H1 (cell line): ENCODE measurements around the gene BEAN1. TPM values are rescaled to one million over a fixed set of nuclear protein-coding genes. Genes with fewer than 3 reads are reported as not detected.

Experiments
- CTCF ChIA-PET: fragments of 300-600 bp; sonication (Branson Sonifier 250); formaldehyde crosslinking; loops from one replicate; lab custom pipeline; 2021; ENCODE audit not compliant: partially characterized antibody; lab: Charles Lee
- POLR2A ChIA-PET: fragments of 300-600 bp; sonication (Branson Sonifier 250); formaldehyde crosslinking; loops from one replicate; lab custom pipeline; 2021; ENCODE audit warnings: inconsistent platforms; ENCODE audit not compliant: partially characterized antibody; lab: Charles Lee
- DNase-seq, 2 experiments: peaks; one replicate each; pipeline versions ENCODE4 v3.0.0 to v3.0.0-alpha.2; 2010 to 2022; ENCODE audit warnings: low spot score in 2 of 2, low read depth in 1 of 2, mixed read lengths in 1 of 2
- FAIRE-seq: peaks from 2 replicates; lab custom pipeline; 2011; peaks lifted over from hg19 to GRCh38; lab: Jason Lieb, UNC
- H2AFZ ChIP-seq: 2 replicates; pipeline ENCODE4 v1.8.1; 2012; ENCODE audit warnings: low read length, inconsistent platforms
- H2AK5ac ChIP-seq: 2 replicates; pipeline ENCODE4 v1.6.1; 2013; ENCODE audit warnings: low read depth, low read length
- H2BK120ac ChIP-seq: replicated peaks from 2 replicates; pipeline ENCODE3; 2013; ENCODE audit warnings: low read depth, low read length, inconsistent platforms
- H2BK12ac ChIP-seq: 2 replicates; pipeline ENCODE4 v1.6.1; 2013; ENCODE audit warnings: low read depth, low read length
- H2BK15ac ChIP-seq: 2 replicates; pipeline ENCODE4 v1.6.1; 2013; ENCODE audit warnings: low read length
- H2BK20ac ChIP-seq: 2 replicates; pipeline ENCODE4 v1.6.1; 2013; ENCODE audit warnings: low read length
- H2BK5ac ChIP-seq: 2 replicates; pipeline ENCODE4 v1.6.1; 2013; ENCODE audit warnings: low read depth, low read length
- H3K14ac ChIP-seq: 2 replicates; pipeline ENCODE4 v1.6.1; 2013; ENCODE audit warnings: inconsistent platforms; ENCODE audit not compliant: insufficient read length
- H3K18ac ChIP-seq: 2 replicates; pipeline ENCODE4 v1.6.1; 2013; ENCODE audit warnings: low read length; ENCODE audit errors: extremely low read depth
- H3K23ac ChIP-seq: 2 replicates; pipeline ENCODE4 v1.6.1; 2013; ENCODE audit warnings: inconsistent platforms; ENCODE audit not compliant: insufficient read length
- H3K23me2 ChIP-seq: 2 replicates; pipeline ENCODE4 v1.6.1; 2013; ENCODE audit warnings: low read depth, low read length
- H3K27ac ChIP-seq: 2 replicates; pipeline ENCODE4 v1.6.1; 2011; ENCODE audit warnings: low read depth, low read length, inconsistent platforms
- H3K27me3 ChIP-seq, 4 experiments: replicated peaks in 1 of 4; 1 replicate in 1 of 4; 2 replicates in 3 of 4; pipeline versions ENCODE4 v1.6.1 to v1.8.1; 2011 to 2013; ENCODE audit warnings: low read length in 3 of 4, mild to moderate bottlenecking in 3 of 4, inconsistent platforms in 2 of 4, mixed read lengths in 2 of 4, moderate library complexity in 1 of 4; ENCODE audit not compliant: control insufficient read depth in 3 of 4, insufficient read depth in 3 of 4; ENCODE audit errors: extremely low read depth in 1 of 4
- H3K36me3 ChIP-seq, 4 experiments: 2 replicates each; pipeline versions ENCODE4 v1.6.1 to v1.8.1; 2011 to 2013; ENCODE audit warnings: mild to moderate bottlenecking in 4 of 4, low read length in 3 of 4, moderate library complexity in 2 of 4, control low read depth in 1 of 4, inconsistent platforms in 1 of 4; ENCODE audit not compliant: insufficient read depth in 4 of 4, control insufficient read depth in 2 of 4
- H3K4ac ChIP-seq: replicated peaks from 2 replicates; pipeline ENCODE3; 2013; ENCODE audit warnings: low read length, low read depth, mixed read lengths, inconsistent platforms; ENCODE audit not compliant: insufficient read length
- H3K4me1 ChIP-seq, 4 experiments: replicated peaks in 1 of 4; 1 replicate in 1 of 4; 2 replicates in 3 of 4; pipeline versions ENCODE4 v1.6.1 to v1.8.1; 2011 to 2013; ENCODE audit warnings: low read length in 3 of 4, inconsistent platforms in 2 of 4, mixed read lengths in 1 of 4; ENCODE audit not compliant: insufficient read depth in 4 of 4, control insufficient read depth in 3 of 4
- H3K4me2 ChIP-seq, 2 experiments: 2 replicates each; pipeline versions ENCODE4 v1.6.1 to v1.8.1; 2011 to 2013; ENCODE audit warnings: low read depth in 2 of 2, low read length in 2 of 2, control low read depth in 1 of 2, inconsistent platforms in 1 of 2, mild to moderate bottlenecking in 1 of 2; ENCODE audit not compliant: insufficient read depth in 1 of 2
- H3K4me3 ChIP-seq, 4 experiments: fragments of 200-600, 300-600 bp in 1 of 4; sonication (generic), shearing (Covaris generic), sonication (Bioruptor Twin) in 1 of 4; 2 replicates each; pipeline versions ENCODE4 v1.5.1 to v1.8.1; 2011 to 2016; ENCODE audit warnings: low read length in 4 of 4, low read depth in 3 of 4, control low read depth in 2 of 4, inconsistent platforms in 2 of 4, mild to moderate bottlenecking in 2 of 4, mixed read lengths in 1 of 4, moderate library complexity in 1 of 4; ENCODE audit not compliant: insufficient read depth in 2 of 4; ENCODE audit errors: extremely low read depth in 1 of 4
- H3K56ac ChIP-seq: replicated peaks from 2 replicates; pipeline ENCODE3; 2013; ENCODE audit warnings: low read depth, mild to moderate bottlenecking, mixed read lengths, low read length, inconsistent platforms; ENCODE audit not compliant: insufficient read length
- H3K79me1 ChIP-seq: 2 replicates; pipeline ENCODE4 v1.6.1; 2013; ENCODE audit warnings: low read depth, low read length, control low read depth
- H3K79me2 ChIP-seq, 2 experiments: 2 replicates each; pipeline versions ENCODE4 v1.6.1 to v1.8.1; 2012 to 2013; ENCODE audit warnings: low read length in 2 of 2, mild to moderate bottlenecking in 2 of 2, inconsistent platforms in 1 of 2; ENCODE audit not compliant: insufficient read depth in 2 of 2, control insufficient read depth in 1 of 2
- H3K9ac ChIP-seq, 4 experiments: replicated peaks in 1 of 4; 1 replicate in 1 of 4; 2 replicates in 3 of 4; pipeline versions ENCODE4 v1.6.1 to v1.8.1; 2011 to 2013; ENCODE audit warnings: low read depth in 3 of 4, low read length in 3 of 4, control low read depth in 2 of 4, mild to moderate bottlenecking in 2 of 4, moderate library complexity in 2 of 4, inconsistent platforms in 1 of 4; ENCODE audit errors: extremely low read depth in 1 of 4
- H3K9me3 ChIP-seq, 2 experiments: 2 replicates each; pipeline versions ENCODE4 v1.6.1 to v1.8.1; 2012 to 2013; ENCODE audit warnings: mild to moderate bottlenecking in 2 of 2, moderate library complexity in 2 of 2, control low read depth in 1 of 2, inconsistent platforms in 1 of 2, low read depth in 1 of 2, low read length in 1 of 2, mixed read lengths in 1 of 2; ENCODE audit not compliant: insufficient read depth in 2 of 2
- H4K20me1 ChIP-seq, 2 experiments: replicated peaks in 1 of 2; 2 replicates each; pipeline versions ENCODE3 to v1.8.1; 2011 to 2013; ENCODE audit warnings: inconsistent platforms in 2 of 2, low read length in 2 of 2, mild to moderate bottlenecking in 1 of 2; ENCODE audit not compliant: insufficient read depth in 2 of 2, control insufficient read depth in 1 of 2
- H4K5ac ChIP-seq: 2 replicates; pipeline ENCODE4 v1.6.1; 2013; ENCODE audit warnings: low read length, low read depth, mixed read lengths, inconsistent platforms; ENCODE audit not compliant: insufficient read length
- H4K8ac ChIP-seq: 2 replicates; pipeline ENCODE4 v1.8.0; 2013; ENCODE audit warnings: mild to moderate bottlenecking, moderate library complexity, low read length, inconsistent platforms; ENCODE audit not compliant: insufficient read depth; ENCODE audit errors: extremely low read depth
- H4K91ac ChIP-seq: replicated peaks from 2 replicates; pipeline ENCODE3; 2013; ENCODE audit warnings: low read length, mixed read lengths, inconsistent platforms; ENCODE audit not compliant: insufficient read length
- BRCA1 ChIP-seq: IDR thresholded peaks from 2 replicates; pipeline ENCODE4 v1.6.1; 2012; ENCODE audit warnings: low read depth, low read length, improper control_type of control experiment
- CREB1 ChIP-seq: IDR thresholded peaks from 2 replicates; pipeline ENCODE4 v1.6.1; 2012; ENCODE audit warnings: inconsistent platforms
- GTF2F1 ChIP-seq: IDR thresholded peaks from 2 replicates; pipeline ENCODE4 v1.6.1; 2012; ENCODE audit warnings: low read depth, low read length, improper control_type of control experiment, borderline replicate concordance
- NRF1 ChIP-seq: IDR thresholded peaks from 2 replicates; pipeline ENCODE4 v1.6.1; 2011; ENCODE audit warnings: mild to moderate bottlenecking, low read depth, low read length, improper control_type of control experiment
- POU5F1 ChIP-seq: IDR thresholded peaks from 2 replicates; pipeline ENCODE4 v1.6.1; 2011; ENCODE audit warnings: low read depth, mild to moderate bottlenecking, low read length, moderate library complexity
- RAD21 ChIP-seq, 2 experiments: IDR thresholded peaks in 1 of 2; conservative IDR thresholded peaks in 1 of 2; 2 replicates each; pipeline ENCODE4 v1.6.1; 2011; ENCODE audit warnings: low read depth in 2 of 2, low read length in 2 of 2, improper control_type of control experiment in 1 of 2, inconsistent platforms in 1 of 2, mild to moderate bottlenecking in 1 of 2, moderate library complexity in 1 of 2
- RBBP5 ChIP-seq: IDR thresholded peaks from 2 replicates; pipeline ENCODE4 v1.7.1; 2012; ENCODE audit warnings: low read depth, mild to moderate bottlenecking, inconsistent platforms, low read length, moderate library complexity, borderline replicate concordance
- SP4 ChIP-seq: IDR thresholded peaks from 2 replicates; pipeline ENCODE4 v1.6.1; 2012; ENCODE audit warnings: low read length, inconsistent platforms
- SUZ12 ChIP-seq: fragments of 200-600 bp; sonication (generic); IDR thresholded peaks from 2 replicates; pipeline ENCODE4 v1.6.1; 2012; ENCODE audit warnings: mild to moderate bottlenecking, inconsistent platforms, low read length, moderate library complexity, mixed read lengths
- TAF7 ChIP-seq: optimal IDR thresholded peaks from 2 replicates; pipeline ENCODE3; 2011; ENCODE audit warnings: low read depth, mild to moderate bottlenecking, inconsistent platforms, low read length, moderate library complexity, borderline replicate concordance
- TBP ChIP-seq: IDR thresholded peaks from 2 replicates; pipeline ENCODE4 v1.6.1; 2011; ENCODE audit warnings: low read depth, low read length, improper control_type of control experiment
- WGBS, 2 experiments: shearing (Covaris generic) in 1 of 2; methylation state at CpG; one replicate each; pipeline versions ENCODE4 v1.1.6 to v1.1.7; 2013 to 2015; ENCODE audit warnings: low lambda C conversion rate in 2 of 2, mixed read lengths in 2 of 2, inconsistent platforms in 1 of 2, low coverage in 1 of 2, missing lambda C conversion rate in 1 of 2; ENCODE audit not compliant: insufficient replicate concordance in 2 of 2, insufficient coverage in 1 of 2, insufficient read length in 1 of 2; ENCODE audit errors: extremely low coverage in 1 of 2, missing lambda C conversion rate in 1 of 2; 5-methylcytosine and 5-hydroxymethylcytosine counted together
- polyA plus RNA-seq, 7 experiments: library from polyadenylated mRNA; depleted of rRNA in 3 of 7; stranded (reverse) in 5 of 7; unstranded in 2 of 7; fragments of >200 nt in 5 of 7; fragments of 200-250 nt in 2 of 7; gene quantifications; 1 replicate in 5 of 7; 2 replicates in 1 of 7; 4 replicates in 1 of 7; pipeline versions ENCODE4 v1.2.1 to v1.2.3, GENCODE V29; 2011 to 2013; ENCODE audit warnings: missing spikeins in 2 of 7, mixed read lengths in 2 of 7
- total RNA-seq: library from RNA; stranded (reverse); fragmentation: NEBNext Ultra II Directional; extraction: Animal tissue kit (Norgen Biotek cat#: 25700); gene quantifications from 2 replicates; pipeline ENCODE4 v1.2.1, GENCODE V29; 2021
- TF ChIP-seq, protein P1 (sequence below), 3 experiments: IDR thresholded peaks; 1 replicate in 2 of 3; 2 replicates in 1 of 3; pipeline versions ENCODE4 v1.5.1 to v1.6.1; 2011; ENCODE audit warnings: low read length in 3 of 3, mild to moderate bottlenecking in 3 of 3, inconsistent platforms in 2 of 3, low read depth in 1 of 3, moderate library complexity in 1 of 3; ENCODE audit not compliant: insufficient read depth in 1 of 3; ENCODE audit errors: control extremely low read depth in 1 of 3

BEAN1 gene
- total and polyA plus RNA-seq, 2 of the 8 experiments (the other 6 are each of a cell fraction or from before 2014, with no cell fraction given): 0.08 TPM; not detected in 1

DNA sequence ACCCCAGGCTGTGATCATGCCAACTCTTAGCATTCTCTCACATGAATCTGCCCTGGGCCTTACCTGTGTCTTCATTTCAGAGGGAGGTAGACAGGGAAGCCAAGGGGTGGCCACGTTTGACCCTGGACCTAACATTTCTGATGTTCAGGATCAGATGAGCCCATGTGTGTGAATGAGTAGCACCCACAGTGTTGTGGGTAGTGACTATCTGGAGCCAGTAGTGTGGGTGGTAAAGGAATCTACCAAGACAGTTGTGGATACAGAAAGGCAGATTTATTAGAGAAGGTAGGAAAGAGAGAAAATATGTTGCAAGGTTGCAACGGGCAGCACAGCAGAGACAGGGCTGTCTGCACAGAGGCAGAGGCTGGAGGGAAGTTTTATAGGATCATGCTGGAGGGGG lies 62.3 kb downstream of the BEAN1 start:
- Histone ChIP-seq H3K79me2 (no peaks in the 10 kb centered on the region), H3K14ac (no peak overlapping the region), H2BK20ac (no peak overlapping the region), H3K4ac (no peak overlapping the region), H3K36me3 (no peaks in the 10 kb centered on the region; a peak in 1 of 8 replicates), H3K23ac (no peak overlapping the region), H3K4me3 (no peak overlapping the region), H3K79me1 (no peaks in the 10 kb centered on the region), H3K27ac (no peak overlapping the region), H2BK12ac (no peak overlapping the region), H3K9ac (no peak overlapping the region), H3K9me3 (peaks cover 0 to 5% of the 10 kb centered on the region in 2 experiments; a peak in 1 of 4 replicates), H3K27me3 (no peaks in the 10 kb centered on the region; a peak in 1 of 7 replicates), H4K91ac (no peak overlapping the region), H3K56ac (no peak overlapping the region), H4K5ac (no peak overlapping the region), H3K23me2 (no peaks in the 10 kb centered on the region; the same call in 1 of the 2 replicates), H2AFZ (no peak overlapping the region), H2BK5ac (no peak overlapping the region), H2AK5ac (no peak overlapping the region), H4K20me1 (no peaks in the 10 kb centered on the region), H3K18ac (no peak overlapping the region), H4K8ac (no peak overlapping the region), H2BK120ac (no peak overlapping the region), H3K4me1 (no peaks in the 10 kb centered on the region; a peak in 1 of 7 replicates), H2BK15ac (no peak overlapping the region), H3K4me2 (no peak overlapping the region)
- FAIRE-seq: no peak
- ChIA-PET POLR2A (no interaction called here), CTCF (interaction anchor here (0.6 to 2.4 kb wide), 2 partner anchors 22 to 119 kb away, joined by 3 to 6 read pairs; no protein-coding TSS in a partner anchor)
- no peak for DNase-seq
- 84% methylated on average over 2 of the region's 2 CpGs; no CpG with 5 or more reads in 1 of the 2 experiments for WGBS, 2 experiments
- TF ChIP-seq, protein P1, sequence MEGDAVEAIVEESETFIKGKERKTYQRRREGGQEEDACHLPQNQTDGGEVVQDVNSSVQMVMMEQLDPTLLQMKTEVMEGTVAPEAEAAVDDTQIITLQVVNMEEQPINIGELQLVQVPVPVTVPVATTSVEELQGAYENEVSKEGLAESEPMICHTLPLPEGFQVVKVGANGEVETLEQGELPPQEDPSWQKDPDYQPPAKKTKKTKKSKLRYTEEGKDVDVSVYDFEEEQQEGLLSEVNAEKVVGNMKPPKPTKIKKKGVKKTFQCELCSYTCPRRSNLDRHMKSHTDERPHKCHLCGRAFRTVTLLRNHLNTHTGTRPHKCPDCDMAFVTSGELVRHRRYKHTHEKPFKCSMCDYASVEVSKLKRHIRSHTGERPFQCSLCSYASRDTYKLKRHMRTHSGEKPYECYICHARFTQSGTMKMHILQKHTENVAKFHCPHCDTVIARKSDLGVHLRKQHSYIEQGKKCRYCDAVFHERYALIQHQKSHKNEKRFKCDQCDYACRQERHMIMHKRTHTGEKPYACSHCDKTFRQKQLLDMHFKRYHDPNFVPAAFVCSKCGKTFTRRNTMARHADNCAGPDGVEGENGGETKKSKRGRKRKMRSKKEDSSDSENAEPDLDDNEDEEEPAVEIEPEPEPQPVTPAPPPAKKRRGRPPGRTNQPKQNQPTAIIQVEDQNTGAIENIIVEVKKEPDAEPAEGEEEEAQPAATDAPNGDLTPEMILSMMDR (IDR thresholded peaks at IDR 0.05; ENCODE audit: control extremely low read depth in 1 of 3, insufficient read depth in 1 of 3, low read depth in 1 of 3, low read length in 3 of 3): no peak
- no peak for TF ChIP-seq GTF2F1
- no peak for TF ChIP-seq NRF1
- TF ChIP-seq BRCA1: no peak
- no peak for TF ChIP-seq RBBP5
- no peak for TF ChIP-seq SP4
- TF ChIP-seq CREB1: no peak
- TF ChIP-seq TAF7: no peak
- TF ChIP-seq TBP: no peak
- TF ChIP-seq POU5F1: no peak
- no peak for TF ChIP-seq RAD21 (IDR thresholded peaks at IDR 0.05 in 1 of 2, conservative IDR thresholded peaks at IDR 0.05 in 1 of 2; ENCODE audit: low read depth in 2 of 2, low read length in 2 of 2)
- no peak for TF ChIP-seq SUZ12
